Posterior cingulate gyrus (tissue), 11 donors: ENCODE measurements around the gene NRP2.

Source experiments
- DNase-seq, 10 donors: peaks; one replicate each; pipeline versions ENCODE4 v3.0.0 to v3.0.0-alpha.2; 2020 to 2021; ENCODE audit warnings: mixed read lengths in 3 of 10
- intact Hi-C: fragments of 100-400 bp; cut with DNase I; formaldehyde crosslinking; loops from one replicate; pipeline ENCODE4 v1.15.1; 2023

Gene NRP2

DNA sequence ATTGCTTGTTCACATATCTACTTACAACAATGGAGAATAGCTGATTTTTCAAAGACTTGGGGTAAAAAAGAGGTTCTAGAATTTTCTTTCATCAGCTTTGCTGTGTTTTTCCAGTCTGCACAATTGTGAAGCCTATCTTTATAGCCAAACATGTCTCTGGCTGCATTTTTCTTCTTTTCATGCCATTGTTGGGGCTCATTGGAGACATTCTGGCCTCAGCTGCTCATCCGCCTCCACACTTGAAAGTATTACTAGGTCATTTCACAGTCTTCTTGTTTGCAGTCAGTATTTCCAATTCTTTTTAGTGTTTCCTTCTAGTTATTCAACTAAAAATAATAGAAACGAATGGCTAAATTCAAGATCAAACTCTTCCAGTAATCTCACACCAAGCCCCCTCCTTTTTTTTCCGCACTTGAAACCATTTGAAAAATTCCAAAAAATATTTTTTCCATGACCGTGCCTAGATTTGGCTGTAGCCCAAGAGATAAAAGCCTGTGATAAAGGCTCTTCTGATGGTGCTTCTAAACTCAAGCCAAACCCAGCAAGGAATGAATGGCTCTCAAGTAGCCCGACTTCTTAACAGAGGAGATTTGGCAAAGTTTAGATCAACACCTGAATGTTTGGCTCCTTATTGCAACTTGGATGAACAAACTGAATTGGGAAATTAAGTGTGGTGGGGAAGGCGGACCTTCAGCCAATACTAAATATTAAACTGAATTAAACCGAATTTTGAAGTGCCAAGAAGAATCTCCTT, 103.4 kb downstream of the NRP2 start:
- intact Hi-C loops, result no loop called here
- no peak for DNase-seq

DNA sequence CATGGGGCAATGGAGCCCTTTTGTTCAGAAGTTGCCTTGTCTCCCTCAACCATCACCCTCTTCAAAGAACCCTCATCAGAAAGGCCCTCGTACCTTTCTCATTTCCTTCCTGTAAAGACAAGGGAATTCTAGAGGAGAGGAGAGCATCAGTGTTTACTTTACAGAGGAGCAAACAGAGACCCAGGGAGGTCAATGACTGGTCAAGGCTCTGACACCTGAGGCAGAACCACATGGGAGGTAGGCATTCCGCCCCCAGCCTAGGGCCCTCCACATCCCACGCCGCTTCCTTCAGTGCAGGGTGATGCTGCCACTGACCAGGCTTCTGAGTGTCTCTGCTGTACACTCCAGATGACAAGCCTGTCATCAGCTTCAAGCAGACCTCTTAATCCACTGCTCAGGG, 104.7 kb downstream of the NRP2 start:
- intact Hi-C loops, result no loop called here
- DNase-seq, result no peak

DNA sequence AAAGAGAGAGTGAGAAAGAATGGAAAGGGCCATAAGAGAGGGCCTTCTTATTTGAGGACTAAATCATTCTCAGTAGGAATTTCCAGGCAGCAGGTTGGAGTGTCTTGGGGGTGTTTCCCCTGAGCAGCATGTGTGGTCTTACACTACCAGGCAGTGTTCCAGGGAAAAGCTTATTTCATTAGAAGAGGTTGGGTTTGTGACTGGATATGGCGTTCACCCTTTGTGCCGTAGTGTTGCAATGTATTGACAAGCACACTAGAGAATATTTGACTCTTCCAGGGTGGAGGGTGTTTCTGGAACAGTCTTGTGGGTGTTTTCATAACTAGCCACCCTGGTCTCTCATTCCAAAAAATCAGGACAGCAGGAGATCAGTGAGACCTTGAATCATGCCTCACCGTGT, 105.5 kb downstream of the NRP2 start:
- DNase-seq, result no peak
- intact Hi-C loops, result no loop called here

DNA sequence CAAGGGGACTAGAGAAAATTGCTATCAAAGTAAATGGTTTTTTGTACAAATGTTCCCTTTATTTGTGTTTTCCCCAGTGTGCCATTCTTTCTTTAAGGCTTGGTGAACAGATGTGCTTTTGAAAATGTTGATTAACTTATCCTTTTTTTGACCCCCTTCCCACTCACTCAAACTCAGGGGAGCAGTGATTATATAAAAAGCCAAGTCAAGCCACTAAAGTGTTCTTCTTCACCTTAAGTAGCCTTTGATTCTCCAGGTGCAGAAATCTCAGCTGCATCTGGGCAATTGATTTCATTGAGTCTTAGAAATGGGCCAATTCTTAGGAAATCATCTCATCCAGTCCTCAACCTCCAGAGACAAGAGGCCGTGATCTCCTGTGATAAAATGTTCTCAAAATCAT, 107.6 kb downstream of the NRP2 start:
- no peak for DNase-seq
- intact Hi-C loops, result no loop called here

DNA sequence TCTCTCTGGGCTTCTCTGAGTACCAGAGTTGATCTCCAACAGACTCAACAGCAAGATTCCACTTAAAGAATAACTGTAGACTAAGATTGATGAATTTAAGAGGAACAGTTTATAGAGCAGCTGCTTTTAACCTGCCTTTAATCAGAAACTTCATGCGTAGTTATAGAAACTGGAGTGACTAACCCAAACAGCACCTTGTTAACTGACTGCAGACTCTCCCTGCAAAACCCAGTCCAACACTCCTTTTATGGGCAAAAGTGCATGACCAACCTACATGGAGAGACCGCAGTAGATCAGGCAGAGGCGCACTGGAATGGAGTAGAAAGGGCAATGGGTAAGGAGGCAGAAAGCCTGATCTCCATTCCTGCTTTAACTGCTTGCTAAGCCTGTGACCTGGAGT, 110.6 kb downstream of the NRP2 start:
- intact Hi-C loops, result no loop called here
- DNase-seq, result no peak

DNA sequence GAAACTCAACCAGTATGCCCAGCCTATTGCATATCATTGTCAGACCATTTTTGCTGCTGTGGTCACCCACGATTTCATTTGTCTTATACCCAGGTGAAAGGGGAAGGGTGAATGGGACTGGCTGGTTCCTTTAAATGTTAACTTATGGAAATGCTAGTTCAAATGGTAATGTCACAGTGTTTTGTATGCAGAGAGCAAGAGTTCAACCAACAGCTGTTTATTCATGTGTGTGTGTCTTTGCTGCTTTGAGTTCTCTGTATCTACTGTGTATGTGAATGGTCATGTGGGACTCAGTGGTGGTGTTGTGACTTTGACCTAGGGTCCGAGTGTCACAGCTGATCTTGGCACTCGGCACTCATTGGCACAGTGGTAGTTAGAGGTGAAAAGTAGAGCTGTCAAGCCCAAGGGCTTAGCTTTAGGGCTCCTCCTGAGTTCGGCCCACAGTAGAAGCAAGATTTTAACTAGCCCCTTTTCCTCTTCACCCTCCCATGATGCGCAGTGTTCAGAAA, 114.6 kb downstream of the NRP2 start:
- DNase-seq, result no peak
- intact Hi-C loops, result no loop called here

DNA sequence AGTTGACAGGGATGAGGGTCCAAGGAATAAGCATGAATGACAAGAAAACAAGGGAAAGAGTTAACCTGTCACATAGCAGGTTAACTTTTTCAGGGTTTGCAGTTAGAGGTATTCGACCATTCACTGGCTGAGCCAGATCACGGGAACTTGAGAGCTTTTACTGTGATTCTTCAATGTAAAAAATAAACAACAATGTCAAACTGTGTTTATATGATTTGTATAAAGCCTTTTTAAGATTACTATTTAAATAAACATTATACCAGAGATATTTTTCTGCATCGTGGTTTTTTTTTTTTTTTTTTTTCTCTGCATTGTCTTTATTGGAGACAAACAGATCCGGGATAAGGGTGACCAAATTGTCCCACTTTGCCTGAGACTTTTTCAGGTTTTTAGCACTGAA, 115.6 kb downstream of the NRP2 start:
- intact Hi-C loops, result no loop called here
- no peak for DNase-seq

DNA sequence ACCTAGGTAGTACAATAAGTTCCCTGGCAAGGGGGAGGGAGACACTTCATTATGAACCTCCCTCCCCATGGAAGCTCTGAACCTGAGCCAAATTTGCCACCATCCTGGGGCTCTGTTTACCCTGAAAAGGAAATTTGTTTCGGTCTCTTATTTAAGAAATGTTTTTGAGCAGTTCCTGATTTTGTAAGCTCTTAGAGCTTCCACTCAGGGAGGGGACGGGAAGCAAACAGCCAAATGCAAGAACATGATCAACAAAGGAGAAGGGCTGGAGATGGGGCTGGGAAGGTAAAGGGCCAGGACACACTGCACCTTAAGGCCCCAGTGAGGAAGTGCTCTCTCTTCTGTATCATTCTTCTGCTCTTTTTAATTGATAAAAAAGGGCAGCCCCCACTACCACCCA, 117.9 kb downstream of the NRP2 start:
- no peak for DNase-seq
- intact Hi-C loops, result no loop called here

DNA sequence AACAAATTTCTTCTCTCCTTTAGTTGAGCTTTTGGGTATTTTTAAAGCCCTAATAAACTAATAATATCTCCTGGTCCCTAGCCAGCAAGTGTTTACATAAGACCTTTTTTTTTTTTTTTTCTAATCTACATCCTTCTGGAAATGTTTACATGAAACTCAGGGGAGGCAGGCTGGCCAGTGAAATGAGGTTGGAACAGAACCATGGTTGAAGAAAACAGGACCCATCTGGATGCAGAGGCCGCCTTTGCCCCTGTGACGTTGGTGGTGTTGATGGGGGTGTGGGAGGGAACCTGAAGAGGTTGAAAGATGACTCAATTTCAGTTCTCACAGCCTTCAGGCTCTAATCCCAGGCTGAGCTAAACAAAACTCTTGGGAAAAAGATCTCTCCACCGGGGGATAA, 118.5 kb downstream of the NRP2 start:
- intact Hi-C loops, result no loop called here
- DNase-seq, result no peak

DNA sequence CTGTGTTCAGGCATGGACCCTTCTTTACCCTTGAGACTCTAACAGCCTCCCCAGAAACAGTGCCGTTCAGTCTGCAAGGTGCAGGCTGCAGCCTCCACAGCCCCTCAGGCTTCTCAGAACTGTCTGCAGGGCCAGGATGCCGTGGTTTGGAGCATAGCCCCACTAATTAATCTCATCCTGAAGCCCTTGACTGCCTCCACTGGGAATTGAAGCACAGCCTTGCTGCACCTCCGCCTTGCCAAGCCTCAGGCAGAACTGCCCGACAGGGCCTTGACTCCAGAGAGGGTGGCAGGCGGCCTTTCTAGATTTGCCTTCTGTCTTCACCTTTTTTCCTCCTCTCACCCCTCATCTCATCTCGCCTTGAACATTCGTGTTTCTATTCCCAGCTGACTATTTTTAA, 119.8 kb downstream of the NRP2 start:
- DNase-seq, result peak in 1 of 10 donors; percentile 68
- intact Hi-C loops, result no loop called here

DNA sequence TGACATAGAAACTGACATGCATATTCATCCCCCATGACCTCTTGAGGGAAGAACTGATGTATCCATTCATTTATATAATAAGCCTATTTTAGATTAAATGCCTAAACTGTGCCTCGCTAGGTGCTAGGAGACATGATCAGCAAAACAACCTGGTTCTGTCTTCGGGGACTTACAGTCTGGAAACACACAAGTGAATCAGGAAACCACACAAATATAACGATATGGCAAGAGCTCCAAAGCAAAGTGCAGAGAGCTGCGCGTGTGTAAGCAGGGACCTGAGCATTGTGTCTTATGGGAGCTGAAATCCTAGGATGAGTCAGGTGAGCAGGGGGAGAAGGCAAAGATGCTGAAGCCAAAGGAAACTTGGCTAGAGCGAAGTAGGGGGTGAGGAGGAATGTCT, 120.6 kb downstream of the NRP2 start:
- intact Hi-C loops, result no loop called here
- DNase-seq, result no peak

DNA sequence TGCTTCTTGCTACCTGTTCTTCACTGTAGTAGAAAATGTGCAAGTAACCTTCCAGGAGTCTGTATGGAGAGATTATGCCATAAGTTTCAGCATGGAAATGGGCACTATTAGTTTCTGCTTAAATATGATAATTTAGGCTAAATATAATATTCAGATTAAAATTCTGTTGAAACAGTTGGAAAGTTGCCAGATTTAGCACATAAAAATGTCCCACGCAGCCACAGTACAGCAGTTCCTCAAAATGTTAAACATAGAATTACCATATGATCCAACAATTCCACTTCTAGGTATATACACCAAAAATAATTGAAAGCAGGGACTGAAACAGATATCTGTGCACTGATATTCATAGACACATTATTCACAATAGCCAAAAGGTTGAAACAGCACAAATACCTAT, 121.2 kb downstream of the NRP2 start:
- no peak for DNase-seq
- intact Hi-C loops, result no loop called here

DNA sequence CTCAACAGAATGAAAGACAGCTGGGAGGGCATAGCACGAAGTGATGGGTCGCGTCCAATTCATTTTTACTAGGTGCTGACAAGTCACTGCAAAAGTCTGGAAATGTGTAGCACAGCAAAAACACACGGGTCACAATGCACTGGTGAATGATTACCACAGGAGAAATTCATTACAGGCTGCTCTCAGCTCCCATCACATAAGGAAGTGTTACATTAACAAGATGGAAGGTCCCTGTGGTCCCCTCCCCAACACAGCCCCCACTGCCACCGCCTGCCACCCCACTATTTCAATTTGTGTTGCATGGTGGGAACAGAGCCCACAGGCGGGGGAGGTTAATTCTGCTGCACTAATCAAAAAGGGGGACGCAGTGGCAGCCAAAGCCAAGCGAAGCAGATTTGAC, 122.8 kb downstream of the NRP2 start:
- DNase-seq, result no peak
- intact Hi-C loops, result no loop called here

DNA sequence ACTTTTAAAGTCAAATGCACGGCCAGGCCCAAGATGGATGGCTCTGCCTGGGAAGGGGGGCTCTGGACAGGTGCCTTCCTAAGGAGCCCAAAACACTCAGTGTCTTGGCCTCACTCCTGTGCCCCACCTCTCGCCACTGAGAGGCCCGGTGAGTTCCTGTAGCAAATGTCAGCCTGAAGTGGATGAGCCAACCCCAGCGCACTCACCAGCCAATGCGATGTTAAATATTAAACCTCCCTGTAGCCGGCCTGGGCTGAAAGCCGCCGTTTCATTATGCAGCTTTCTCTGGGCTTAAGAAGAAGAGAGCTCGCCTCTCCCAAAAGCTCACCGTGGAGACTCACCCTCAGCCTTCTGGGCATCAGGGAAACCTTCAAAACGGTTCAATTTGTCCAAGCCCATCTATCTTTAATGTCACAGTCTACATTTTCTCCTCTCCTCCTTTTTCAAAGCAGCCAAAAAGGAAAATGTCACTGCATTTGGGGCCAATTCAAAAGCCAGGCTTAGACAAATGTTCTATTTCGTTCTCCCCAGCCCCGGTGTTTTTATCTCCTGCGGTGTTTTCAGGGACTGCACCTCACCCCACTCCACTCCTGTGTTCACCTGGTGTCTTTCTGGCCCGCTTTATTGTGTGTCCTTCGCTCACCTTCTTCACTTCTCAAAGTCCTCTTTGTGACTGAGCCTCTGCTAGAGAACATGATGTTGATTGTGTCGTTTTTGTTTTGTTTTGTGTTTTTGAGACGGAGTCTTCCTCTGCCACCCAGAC, 124.0 kb downstream of the NRP2 start:
- intact Hi-C loops, result no loop called here
- no peak for DNase-seq

DNA sequence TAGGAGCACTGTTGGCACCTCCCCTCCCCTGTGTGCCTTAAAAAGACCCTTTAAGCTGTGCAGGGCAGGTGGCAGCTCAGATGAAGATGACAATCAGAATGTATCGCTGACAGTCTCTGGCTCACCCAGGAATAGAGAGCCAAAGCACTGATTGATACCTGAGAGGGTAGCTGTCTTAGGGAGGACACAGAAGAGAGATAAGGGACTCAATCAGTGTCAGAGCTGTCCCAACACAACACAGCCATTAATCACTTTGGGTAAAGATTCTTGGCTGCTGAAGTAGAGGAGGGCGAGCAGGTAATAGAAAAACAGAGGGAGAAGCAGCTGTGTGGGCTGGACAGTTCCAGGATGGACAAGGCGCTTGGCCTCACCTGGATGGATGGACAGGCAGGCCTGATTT, 124.9 kb downstream of the NRP2 start:
- no peak for DNase-seq
- intact Hi-C loops, result no loop called here

DNA sequence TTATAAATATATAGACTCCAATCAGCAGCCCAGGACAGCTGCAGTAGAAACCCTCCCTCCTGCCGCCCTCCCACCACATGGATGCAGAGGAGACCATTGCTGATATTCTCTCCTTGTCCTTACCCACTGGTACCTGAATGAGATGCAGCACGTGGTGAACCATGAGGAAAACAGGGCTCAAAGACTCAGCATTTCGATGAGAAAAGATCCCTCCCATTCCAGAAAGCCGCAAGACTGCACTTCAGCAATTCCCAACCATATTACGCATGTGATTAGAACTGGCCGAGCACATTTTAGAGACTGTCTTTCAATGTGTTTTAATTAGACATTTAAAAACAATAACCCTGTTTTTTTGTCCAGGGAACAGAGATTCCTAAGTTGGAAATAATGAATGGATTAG, 125.5 kb downstream of the NRP2 start:
- intact Hi-C loops, result no loop called here
- DNase-seq, result no peak

DNA sequence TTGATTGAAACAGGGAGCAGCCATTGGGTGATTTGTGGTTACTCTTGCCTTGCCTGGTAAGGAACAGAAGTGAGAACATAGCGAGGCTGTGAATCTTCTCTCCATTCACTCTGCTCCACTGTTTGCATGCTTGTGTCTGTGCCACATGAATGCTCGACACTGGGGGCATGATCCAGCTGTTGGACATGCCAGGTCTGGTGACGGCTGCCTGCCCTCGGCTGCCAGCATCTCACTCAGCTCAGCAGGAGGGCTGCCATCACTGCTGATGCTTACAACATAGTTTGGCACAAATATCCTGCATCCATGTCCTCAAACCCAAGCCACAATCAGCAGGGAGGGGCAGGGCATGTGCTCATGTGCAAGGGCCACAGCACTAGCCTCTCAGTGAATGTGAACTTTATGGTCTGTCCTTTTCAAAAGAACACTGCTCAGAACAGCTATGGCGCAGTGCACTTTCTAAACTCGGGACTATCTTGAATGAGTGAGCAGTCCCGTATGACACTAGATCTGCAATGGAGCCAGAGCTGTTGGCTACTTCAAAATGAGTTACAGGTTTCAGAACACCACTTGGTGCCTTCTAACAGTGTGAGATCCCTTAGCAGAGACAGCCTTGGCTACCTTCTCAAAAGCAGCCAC, 126.3 kb downstream of the NRP2 start:
- no peak for DNase-seq
- intact Hi-C loops, result no loop called here

DNA sequence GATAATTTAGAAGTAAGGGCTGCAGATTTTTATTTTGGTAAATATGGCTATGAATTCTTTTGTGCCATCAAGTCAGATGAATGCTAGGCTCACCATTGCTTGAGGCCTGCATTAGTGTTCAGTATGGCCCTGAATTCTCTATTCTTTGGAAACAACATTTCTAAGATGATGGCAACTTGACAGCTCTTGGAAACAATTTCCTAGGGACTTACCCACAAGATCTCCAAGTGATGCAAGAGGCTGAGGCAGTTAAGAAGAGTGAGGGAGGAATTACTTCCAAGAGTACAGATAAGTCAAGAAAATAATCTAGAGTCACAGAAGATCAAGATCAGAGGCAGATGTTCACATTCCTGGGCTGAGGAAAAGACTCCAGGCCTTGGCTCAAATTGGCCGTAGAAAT, 129.1 kb downstream of the NRP2 start:
- intact Hi-C loops, result no loop called here
- no peak for DNase-seq

DNA sequence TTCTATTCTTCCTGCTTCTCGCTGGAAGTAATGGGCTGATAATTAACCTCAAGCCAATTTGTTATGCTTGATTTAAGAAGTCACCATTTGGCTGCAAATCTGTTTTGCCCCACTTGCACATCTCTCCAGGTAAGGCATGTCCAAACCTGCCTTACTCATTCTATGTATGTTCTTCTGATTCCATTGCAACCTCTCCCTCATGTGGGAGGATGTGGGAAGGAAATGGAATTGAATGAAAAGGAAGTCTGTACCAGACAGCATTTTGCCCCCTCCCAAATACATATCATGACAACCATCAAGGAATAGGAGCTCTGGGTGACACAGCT, 131.7 kb downstream of the NRP2 start:
- no peak for DNase-seq
- intact Hi-C loops, result no loop called here

DNA sequence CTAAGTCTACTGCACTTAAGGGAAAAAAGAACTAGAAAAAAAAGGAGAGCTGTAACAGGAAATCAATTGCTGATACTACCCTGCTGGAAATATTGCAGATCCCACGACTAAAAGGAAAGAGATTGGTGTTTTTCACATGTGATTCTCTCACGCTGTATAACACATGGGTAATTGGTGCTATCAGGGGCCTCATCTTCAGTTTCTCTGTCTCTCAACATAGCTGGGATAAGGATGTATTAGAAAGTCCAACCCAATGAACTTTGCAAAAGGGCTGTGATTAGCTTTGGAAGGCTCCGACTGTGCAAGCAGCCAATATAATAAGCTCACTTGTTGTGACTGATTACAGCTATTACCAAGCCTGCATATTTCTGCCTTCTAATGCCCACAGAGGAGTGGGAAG, 133.4 kb downstream of the NRP2 start:
- intact Hi-C loops, result no loop called here
- no peak for DNase-seq

DNA sequence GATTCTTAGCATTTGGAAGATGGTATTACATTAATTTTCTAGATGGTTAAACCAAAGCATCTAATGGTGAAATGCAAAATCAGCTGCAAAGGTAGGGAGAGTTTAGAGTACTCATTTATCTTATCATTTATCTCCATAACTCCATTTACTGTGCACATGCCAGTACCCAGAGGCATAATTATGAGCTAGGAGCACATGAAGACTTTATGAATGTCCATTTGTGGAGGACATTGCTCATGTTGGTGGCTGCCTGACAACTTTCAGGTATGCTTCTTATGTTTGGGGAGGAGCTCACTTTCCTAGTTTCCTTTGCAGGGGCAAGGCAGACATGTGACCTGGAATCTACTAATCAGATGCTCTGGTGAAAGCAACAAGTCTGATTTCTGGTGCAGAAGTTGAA, 134.0 kb downstream of the NRP2 start:
- intact Hi-C loops, result no loop called here
- no peak for DNase-seq

DNA sequence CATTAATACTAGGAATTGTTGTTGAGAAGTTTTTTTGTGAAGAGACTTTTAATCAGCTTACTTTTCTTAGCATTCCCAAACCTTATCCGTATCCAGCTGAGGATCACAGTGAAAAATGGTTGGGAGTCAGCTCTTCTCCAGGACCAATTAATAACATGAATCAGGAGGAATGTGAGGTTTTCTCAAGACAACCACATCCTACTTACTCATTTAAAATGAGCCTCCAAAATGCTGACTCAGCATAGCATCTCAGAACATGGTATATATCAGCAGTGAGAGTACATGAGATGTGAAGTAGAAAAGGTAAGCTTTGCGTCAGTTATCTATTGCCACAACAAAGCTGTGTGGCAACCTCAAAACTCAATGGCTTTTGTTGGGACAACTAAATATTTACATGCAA, 140.3 kb downstream of the NRP2 start:
- DNase-seq, result no peak
- intact Hi-C loops, result no loop called here
